Measurements from ENCODE around the gene TBX1. TPM values are rescaled to one million over a fixed set of nuclear protein-coding genes. Genes with fewer than 3 reads are reported as not detected.

TBX1 gene
- total and polyA plus RNA-seq, 2 of the 13 experiments (the other 11 are each of a cell fraction or from before 2014, with no cell fraction given), result not detected

GRCh38 chr22:19802894-19803735, 42.5 kb downstream of the TBX1 start (continued):
- no peak for TF ChIP-seq ZNF816 (CRISPR knock-in tag; IDR thresholded peaks at IDR 0.05; ENCODE audit: borderline replicate concordance)
- TF ChIP-seq TMF1 (CRISPR knock-in tag; IDR thresholded peaks at IDR 0.05; ENCODE audit: low read depth), result no peak
- TF ChIP-seq ZNF720 (CRISPR knock-in tag; IDR thresholded peaks at IDR 0.05), result no peak
- no peak for TF ChIP-seq KDM6A (CRISPR knock-in tag; IDR thresholded peaks at IDR 0.05; ENCODE audit: low read depth)
- no peak for TF ChIP-seq ZNF496 (CRISPR knock-in tag; IDR thresholded peaks at IDR 0.05; ENCODE audit: insufficient replicate concordance)

- H3K4me1 ChIP-seq (ENCODE audit: insufficient read depth, low read length), result no peaks in the 10 kb centered on the region
- H3K9me3 ChIP-seq (ENCODE audit: low read length), result no peaks in the 10 kb centered on the region
- H3K4me3 ChIP-seq (replicated peaks in 1 of 3; ENCODE audit: insufficient read depth in 1 of 3, low read depth in 2 of 3, low read length in 3 of 3), result no peak overlapping the region
- BruUV-seq (replicated peaks), result no TSS peak
- CTCF ChIA-PET (ENCODE audit: low intra/inter-chr PET ratio, low total read pairs), result no interaction called here
- no peak for TF ChIP-seq THAP7 (CRISPR knock-in tag; IDR thresholded peaks at IDR 0.05)
- TF ChIP-seq MZF1 (CRISPR knock-in tag; IDR thresholded peaks at IDR 0.05; ENCODE audit: borderline replicate concordance), result no peak
- TF ChIP-seq PAX8 (CRISPR knock-in tag; IDR thresholded peaks at IDR 0.05; ENCODE audit: borderline replicate concordance), result no peak
- TF ChIP-seq ZNF549 (CRISPR knock-in tag; IDR thresholded peaks at IDR 0.05), result no peak
- 0 out of 2 replicates have a peak, but pooled peaks have one; percentile 18 for TF ChIP-seq HNRNPL (IDR thresholded peaks at IDR 0.05; ENCODE audit: low read depth, low read length)
- no peak for TF ChIP-seq ZNF605 (CRISPR knock-in tag; IDR thresholded peaks at IDR 0.05)
- no peak for TF ChIP-seq ZNF644 (CRISPR knock-in tag; IDR thresholded peaks at IDR 0.05; ENCODE audit: low read depth)
- no peak for TF ChIP-seq YEATS2 (CRISPR knock-in tag; IDR thresholded peaks at IDR 0.05; ENCODE audit: borderline replicate concordance)
- H4K20me1 ChIP-seq (ENCODE audit: insufficient read depth, low read length), result no peaks in the 10 kb centered on the region
- WGBS (ENCODE audit: low lambda C conversion rate), result no CpG with 5 or more reads among the region's 8 CpGs
- FAIRE-seq, result no peak
- no peak overlapping the region for H3K9ac ChIP-seq (ENCODE audit: insufficient read depth, low read depth, low read length)
- H3K79me2 ChIP-seq (ENCODE audit: insufficient read depth, low read length), result no peaks in the 10 kb centered on the region
- no peak for DNase-seq (ENCODE audit: low spot score)
- in situ Hi-C loops (cut with HindIII; ENCODE audit: extremely low pct_ligation_motif_present, low pct_unique_long_range_greater_than_20kb), result no loop called here
- intact Hi-C loops (cut with micrococcal nuclease; ENCODE audit: unreplicated experiment), result no loop called here
- POLR2A ChIA-PET, result no interaction called here
- no peaks in the 10 kb centered on the region for H3K36me3 ChIP-seq (replicated peaks in 1 of 2; ENCODE audit: control insufficient read depth in 1 of 2, insufficient read depth in 2 of 2, low read length in 2 of 2)
- ATAC-seq, result no peak
- H3K27ac ChIP-seq (ENCODE audit: extremely low read length, insufficient read depth, low read length), result no peak overlapping the region
- H3K27me3 ChIP-seq (ENCODE audit: control insufficient read depth in 1 of 2, insufficient read depth in 2 of 2, low read length in 2 of 2), result no peaks in the 10 kb centered on the region
- no peak overlapping the region for H2AFZ ChIP-seq (ENCODE audit: low read length)
- H3K4me2 ChIP-seq (ENCODE audit: low read depth, low read length), result no peak overlapping the region
These were observed 43.2 kb downstream of the TBX1 start for GRCh38 chr22:19803736-19804267.
